ENCODE data around the gene NIPAL4.
A peak's percentile ranks its signal among the peaks of the same experiment; 100 is the strongest.
"Not testable (repeated sequence)": the region's sequence is repeated elsewhere in the genome, so short reads cannot be mapped to it uniquely, and the experiment has no call there.

The NIPAL4 gene

DNA sequence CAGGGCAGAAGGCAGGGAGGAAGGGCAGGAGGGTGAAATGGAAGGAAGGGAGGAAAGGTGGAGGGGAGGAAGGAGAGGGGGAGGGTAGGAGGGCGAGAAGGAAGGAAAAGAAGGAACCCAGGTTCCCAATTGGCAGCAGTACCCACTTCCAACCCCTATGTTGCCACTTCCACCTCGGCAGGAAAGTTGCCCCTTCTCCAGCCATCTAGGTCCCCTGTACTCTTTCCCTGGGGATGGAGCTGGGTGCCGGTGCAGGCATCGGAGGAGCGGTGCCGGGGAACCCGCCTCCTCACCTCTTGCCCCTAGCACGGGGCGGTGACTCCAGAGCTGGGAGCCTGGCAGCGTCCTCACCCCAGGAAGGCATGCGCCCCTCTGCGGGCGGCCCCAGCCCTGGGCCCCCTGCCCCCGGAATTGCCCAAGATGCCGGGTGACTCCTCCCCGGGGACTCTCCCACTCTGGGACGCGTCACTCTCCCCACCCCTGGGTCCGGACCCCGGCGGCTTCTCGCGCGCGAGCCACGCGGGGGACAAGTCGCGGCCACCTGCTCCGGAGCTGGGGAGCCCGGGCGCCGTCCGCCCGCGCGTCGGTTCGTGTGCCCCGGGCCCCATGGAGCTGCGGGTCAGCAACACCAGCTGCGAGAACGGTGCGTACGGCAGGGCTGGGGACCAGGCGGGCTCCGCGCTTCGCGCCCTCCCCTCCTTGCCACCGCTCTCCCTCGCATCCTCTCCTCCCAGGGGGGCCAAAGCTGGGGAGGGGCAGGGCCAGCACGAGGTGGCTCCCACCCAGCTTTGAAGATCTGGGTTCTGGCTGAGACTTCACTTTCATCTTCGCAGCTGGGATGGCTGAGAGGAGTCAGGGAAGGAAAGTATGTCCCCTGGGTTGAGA lies at the start of gene NIPAL4:
NIPAL4 (plus strand) TSS at position 499 of the 885 bp plus-strand sequence; CDS start at position 607, 108 bp downstream.
- no peak for DNase-seq (ENCODE audit: low read depth in 2 of 2)
- TF ChIP-seq, protein P1, sequence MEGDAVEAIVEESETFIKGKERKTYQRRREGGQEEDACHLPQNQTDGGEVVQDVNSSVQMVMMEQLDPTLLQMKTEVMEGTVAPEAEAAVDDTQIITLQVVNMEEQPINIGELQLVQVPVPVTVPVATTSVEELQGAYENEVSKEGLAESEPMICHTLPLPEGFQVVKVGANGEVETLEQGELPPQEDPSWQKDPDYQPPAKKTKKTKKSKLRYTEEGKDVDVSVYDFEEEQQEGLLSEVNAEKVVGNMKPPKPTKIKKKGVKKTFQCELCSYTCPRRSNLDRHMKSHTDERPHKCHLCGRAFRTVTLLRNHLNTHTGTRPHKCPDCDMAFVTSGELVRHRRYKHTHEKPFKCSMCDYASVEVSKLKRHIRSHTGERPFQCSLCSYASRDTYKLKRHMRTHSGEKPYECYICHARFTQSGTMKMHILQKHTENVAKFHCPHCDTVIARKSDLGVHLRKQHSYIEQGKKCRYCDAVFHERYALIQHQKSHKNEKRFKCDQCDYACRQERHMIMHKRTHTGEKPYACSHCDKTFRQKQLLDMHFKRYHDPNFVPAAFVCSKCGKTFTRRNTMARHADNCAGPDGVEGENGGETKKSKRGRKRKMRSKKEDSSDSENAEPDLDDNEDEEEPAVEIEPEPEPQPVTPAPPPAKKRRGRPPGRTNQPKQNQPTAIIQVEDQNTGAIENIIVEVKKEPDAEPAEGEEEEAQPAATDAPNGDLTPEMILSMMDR (IDR thresholded peaks at IDR 0.05; ENCODE audit: low read depth, low read length), result no peak

DNA sequence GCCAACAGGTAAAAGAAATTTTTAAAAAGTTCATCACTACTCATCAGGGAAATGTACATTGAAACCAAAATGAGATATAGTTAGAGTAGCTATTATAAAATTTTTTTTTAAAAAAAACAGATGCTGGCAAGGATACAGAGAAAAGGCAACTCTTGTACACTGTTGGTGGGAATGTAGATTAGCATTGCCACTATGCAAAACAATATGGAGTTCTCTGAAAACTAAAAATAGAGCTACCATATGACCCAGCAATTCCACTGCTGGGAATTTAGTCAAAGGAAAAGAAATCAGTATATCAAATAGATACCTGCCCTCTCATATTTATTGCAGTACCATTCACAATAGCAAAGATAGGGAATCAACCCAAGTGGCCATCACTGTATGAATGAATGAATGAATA lies 44.2 kb upstream of the NIPAL4 start:
- no peak for DNase-seq (ENCODE audit: low read depth in 2 of 2)
- TF ChIP-seq, protein P1 (IDR thresholded peaks at IDR 0.05; ENCODE audit: low read depth, low read length), result no peak

More for the DNA sequence above, at the start of gene NIPAL4:
- peak within 1 kb of the TSS; percentile 30 to 39 for H3K4me3 ChIP-seq (replicated peaks in 1 of 2; ENCODE audit: low read depth in 2 of 2, low read length in 2 of 2)

DNA sequence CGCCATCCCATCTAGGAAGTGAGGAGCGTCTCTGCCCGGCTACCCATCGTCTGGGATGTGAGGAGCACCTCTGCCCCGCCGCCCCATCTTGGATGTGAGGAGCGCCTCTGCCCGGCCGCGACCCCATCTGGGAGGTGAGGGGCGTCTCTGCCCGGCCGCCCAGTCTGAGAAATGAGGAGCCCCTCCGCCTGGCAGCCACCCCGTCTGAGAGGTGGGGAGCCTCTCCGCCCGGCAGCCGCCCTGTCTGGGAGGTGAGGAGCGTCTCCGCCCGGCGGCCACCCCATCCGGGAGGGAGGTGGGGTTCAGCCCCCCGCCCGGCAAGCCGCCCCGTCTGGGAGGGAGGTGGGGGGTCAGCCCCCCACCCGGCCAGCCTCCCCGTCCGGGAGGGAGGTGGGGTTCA lies 40.5 kb upstream of the NIPAL4 start:
- H3K4me3 ChIP-seq (replicated peaks in 1 of 2; ENCODE audit: low read depth in 2 of 2, low read length in 2 of 2); DNase-seq (ENCODE audit: low read depth in 2 of 2): not testable (repeated sequence)

More for the DNA sequence above, 44.2 kb upstream of the NIPAL4 start:
- H3K4me3 ChIP-seq (replicated peaks in 1 of 2; ENCODE audit: low read depth in 2 of 2, low read length in 2 of 2), result no peak overlapping the region

DNA sequence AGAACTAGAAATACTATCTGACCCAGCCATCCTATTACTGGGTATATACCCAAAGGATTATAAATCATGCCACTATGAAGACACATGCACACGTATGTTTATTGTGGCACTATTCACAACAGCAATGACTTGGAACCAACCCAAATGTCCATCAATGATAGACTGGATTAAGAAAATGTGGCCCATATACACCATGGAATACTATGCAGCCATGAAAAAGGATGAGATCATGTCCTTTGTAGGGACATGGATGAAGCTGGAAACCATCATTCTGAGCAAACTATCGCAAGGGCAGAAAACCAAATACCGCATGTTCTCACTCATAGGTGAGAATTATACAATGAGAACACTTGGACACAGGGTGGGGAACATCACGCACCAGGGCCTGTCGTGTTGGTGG lies 30.1 kb upstream of the NIPAL4 start:
- H3K4me3 ChIP-seq (replicated peaks in 1 of 2; ENCODE audit: low read depth in 2 of 2, low read length in 2 of 2); DNase-seq (ENCODE audit: low read depth in 2 of 2): not testable (repeated sequence)

DNA sequence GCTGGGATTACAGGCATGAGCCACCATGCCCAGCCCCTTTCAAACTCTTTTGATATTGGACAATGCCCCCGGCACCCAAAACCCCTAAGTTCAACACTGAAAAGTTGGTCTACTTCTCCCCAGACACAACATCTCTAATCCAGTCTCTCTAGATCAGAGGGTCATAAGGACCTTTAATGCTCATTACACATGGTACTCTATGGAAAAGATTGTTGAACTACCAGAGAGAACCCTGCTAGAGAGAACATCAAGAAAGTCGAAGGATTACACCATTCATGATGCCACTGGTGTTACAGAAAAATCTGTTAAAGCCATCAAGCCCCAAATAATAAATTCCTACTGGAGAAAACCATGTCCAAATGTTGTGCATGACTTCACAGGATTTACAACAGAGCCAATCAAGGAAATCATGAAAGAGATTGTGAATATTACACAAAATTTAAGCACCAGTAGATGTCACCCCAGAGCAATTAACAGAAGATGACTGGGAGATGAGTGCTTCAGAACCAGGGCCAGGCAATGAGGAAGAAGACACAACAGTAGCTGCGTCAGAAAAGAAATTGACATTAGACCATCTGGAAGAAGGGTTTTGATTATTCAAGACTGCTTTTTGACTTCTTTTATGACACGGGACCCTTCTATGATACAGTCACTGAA lies 28.3 kb upstream of the NIPAL4 start:
- no peak overlapping the region for H3K4me3 ChIP-seq (replicated peaks in 1 of 2; ENCODE audit: low read depth in 2 of 2, low read length in 2 of 2)
- peak; percentile 73 to 76 for DNase-seq (ENCODE audit: low read depth in 2 of 2)
- TF ChIP-seq, protein P1 (IDR thresholded peaks at IDR 0.05; ENCODE audit: low read depth, low read length), result peak; percentile 40

DNA sequence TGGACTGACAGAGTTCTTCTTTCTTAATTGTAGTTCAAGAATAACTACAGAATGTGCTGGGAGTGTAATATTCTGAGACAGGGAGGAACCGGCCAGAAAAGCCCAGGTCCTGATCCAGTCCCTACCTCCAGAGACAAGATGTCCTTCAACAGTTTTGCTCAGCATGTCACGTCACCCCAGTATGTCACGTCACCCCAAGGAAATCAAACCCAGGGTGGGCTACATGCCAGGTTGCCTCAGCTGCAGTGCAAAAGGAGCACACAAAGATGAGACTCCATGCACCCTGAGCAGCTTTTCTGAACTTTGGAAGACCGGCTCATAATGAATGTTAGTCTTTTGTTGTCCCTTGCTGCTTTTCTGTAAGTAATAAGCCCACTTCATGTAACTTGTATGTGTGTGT lies 25.9 kb upstream of the NIPAL4 start:
- no peak for DNase-seq (ENCODE audit: low read depth in 2 of 2)
- TF ChIP-seq, protein P1 (IDR thresholded peaks at IDR 0.05; ENCODE audit: low read depth, low read length), result no peak
- H3K4me3 ChIP-seq (replicated peaks in 1 of 2; ENCODE audit: low read depth in 2 of 2, low read length in 2 of 2), result no peak overlapping the region

DNA sequence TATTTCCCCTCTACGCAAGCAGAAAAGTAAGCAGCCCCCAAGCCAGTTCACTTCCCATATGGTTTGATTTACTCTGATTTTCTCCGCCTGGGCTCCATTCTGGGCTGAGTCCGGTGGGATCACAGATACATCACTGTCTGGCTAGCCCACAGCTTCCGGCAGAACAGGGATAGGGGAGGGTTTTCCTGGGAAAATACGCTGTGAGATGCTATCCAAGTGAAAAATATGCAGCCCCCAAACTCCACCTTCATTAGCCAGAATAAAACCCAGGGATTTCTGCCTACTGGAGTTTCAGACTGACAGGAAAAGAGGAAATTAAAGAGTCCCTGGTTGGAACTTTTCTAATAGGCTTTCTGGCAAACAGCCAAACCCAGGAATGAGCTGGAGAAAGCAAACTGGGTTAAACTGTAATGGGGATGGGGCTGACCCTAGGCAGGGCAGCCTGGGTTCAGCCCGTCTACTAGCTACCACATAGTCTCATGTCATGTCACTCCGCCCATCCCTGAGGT lies 16.9 kb upstream of the NIPAL4 start:
- H3K4me3 ChIP-seq (replicated peaks in 1 of 2; ENCODE audit: low read depth in 2 of 2, low read length in 2 of 2), result no peak overlapping the region
- DNase-seq (ENCODE audit: low read depth in 2 of 2), result peak; percentile 9 to 10
- TF ChIP-seq, protein P1 (IDR thresholded peaks at IDR 0.05; ENCODE audit: low read depth, low read length), result no peak

Data from cardiac fibroblast (primary cell).